Uterus (tissue), 2 donors: ENCODE data around the gene CHCHD3.

ENCODE experiments used
- CTCF ChIP-seq, 4 experiments: fragments of 200-600 bp in 2 of 4; fragments of 450-650 bp in 2 of 4; sonication (generic) in 2 of 4; IDR thresholded peaks; one replicate each; pipeline ENCODE4 v1.5.1; 2016 to 2019; ENCODE audit warnings: antibody characterized with exemption in 4 of 4, mild to moderate bottlenecking in 2 of 4, moderate library complexity in 1 of 4
- POLR2A ChIP-seq, 2 donors: fragments of 450-650 bp; IDR thresholded peaks; one replicate each; pipeline ENCODE4 v1.6.1; 2016; ENCODE audit warnings: antibody characterized with exemption in 2 of 2, mild to moderate bottlenecking in 1 of 2, moderate library complexity in 1 of 2

DNA sequence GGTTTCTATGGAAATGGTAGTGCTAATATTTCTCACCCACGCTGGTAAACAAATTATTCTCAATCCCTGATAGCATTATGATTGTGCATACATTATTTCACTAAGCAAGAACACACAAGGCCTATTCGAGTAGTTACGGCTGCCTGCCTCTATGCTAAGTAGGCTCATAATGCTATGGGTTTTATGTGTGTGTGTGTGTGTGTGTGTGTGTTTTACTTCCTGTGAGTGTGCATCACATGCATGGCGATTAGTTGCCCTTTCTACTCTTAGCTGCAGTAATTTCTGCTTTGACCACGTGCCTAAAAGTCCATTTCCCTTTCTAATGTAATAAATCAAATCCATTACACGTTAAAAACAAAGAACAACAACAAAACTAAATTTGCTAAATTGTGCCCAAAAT is 117.0 kb downstream of the CHCHD3 start:
- TF ChIP-seq CTCF (IDR thresholded peaks at IDR 0.05) (no peak), POLR2A (IDR thresholded peaks at IDR 0.05) (no peak)
